ENCODE results near the gene SNX20.

Gene SNX20

GRCh38 chr16:50635505-50636392 is 45.4 kb downstream of the SNX20 start:
- DNase-seq (ENCODE audit: low read depth, low spot score), result no peak

- DNase-seq (ENCODE audit: low read depth, low spot score), result no peak
Measured at GRCh38 chr16:50634947-50635346, 46.2 kb downstream of the SNX20 start.

GRCh38 chr16:50634090-50634489 is 47.0 kb downstream of the SNX20 start:
- no peak for DNase-seq (ENCODE audit: low read depth, low spot score)

DNA sequence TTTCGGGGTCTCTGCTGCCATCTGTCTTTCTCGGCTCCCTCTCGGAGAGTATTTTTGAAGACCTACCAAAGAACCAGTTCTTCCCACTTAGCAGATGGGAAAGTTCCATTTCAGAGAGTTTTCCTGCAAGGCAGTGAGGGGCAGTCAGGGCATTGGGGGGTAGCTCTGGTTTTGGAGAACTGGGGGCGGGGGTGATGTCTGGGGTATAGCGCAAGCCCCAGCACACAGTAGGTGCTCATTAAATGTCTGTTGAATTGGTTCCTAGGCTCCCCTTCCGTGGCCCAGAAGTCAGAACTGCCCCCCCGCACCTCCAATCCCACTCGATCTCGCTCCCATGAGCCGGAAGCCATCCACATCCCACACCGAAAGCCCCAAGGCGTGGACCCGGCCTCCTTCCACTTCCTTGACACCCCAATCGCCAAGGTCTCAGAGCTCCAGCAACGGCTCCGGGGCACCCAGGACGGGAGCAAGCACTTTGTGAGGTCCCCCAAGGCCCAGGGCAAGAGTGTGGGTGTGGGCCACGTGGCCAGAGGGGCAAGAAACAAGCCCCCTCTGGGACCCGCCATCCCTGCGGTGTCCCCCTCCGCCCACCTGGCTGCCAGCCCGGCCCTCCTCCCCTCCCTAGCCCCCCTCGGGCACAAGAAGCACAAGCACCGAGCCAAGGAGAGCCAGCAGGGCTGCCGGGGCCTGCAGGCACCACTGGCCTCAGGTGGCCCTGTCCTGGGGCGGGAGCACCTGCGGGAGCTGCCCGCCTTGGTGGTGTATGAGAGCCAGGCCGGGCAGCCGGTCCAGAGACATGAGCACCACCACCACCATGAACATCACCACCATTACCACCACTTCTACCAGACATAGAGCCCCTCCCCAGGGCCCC is 47.9 kb downstream of the SNX20 start:
- DNase-seq (ENCODE audit: low read depth, low spot score), result no peak

GRCh38 chr16:50631985-50632576 is 49.0 kb downstream of the SNX20 start:
- no peak for DNase-seq (ENCODE audit: low read depth, low spot score)

DNA sequence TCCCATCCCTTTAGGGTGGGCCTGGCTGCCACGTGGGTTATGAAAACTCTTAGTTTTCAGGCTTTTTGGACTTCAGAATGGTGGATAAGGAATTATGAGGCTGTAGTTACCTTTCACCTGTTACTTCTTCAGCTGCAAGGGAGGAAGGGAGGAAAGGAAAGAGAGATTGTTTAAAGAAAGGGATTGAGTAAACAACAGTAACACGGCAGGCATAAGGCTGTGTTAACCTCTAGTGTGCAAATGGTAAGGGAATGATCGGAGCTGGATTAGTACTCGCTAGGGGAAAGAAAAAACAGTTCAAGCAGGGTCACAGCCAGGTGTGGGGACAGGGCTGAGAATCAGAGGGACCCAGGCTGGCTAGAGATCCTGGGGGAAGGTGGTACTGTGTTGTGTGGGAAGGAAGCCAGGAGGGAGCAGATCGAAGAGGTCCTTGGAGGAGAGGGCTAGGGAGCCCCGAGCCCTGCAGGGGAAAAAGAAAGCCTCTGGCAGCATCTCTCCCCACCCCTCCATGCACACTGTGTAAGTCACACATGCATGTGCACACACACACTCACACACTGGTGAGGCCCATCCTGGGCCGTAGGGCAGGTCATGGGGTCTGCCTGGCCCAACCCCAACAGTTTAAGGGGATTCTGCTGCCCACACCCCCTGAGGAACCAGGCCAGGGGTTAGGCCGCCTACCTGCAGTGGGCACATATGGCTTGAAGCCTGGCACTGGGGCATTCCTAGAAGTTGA is 49.7 kb downstream of the SNX20 start:
- DNase-seq (ENCODE audit: low read depth, low spot score), result no peak

- no peak for DNase-seq (ENCODE audit: low read depth, low spot score)
Measured at GRCh38 chr16:50630394-50631020, 50.6 kb downstream of the SNX20 start.

DNA sequence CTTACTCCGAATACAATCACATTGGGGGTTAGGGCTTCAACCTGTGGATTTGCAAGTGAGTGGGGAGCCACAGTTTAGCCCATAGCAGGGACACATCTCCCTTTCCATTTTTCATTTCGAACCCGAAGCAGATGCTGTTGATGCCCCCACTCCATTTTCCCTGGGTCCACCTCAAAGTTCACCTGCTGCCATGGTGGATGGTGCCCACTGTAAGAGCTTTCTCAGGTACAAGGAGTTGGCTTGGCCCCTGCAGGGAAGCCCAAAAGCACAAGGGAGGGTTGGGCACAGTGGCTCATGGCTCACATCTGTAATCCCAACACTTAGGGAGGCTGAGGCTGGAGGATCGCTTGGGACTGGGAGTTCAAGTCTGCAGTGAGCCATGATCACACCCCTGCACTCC is 51.8 kb downstream of the SNX20 start:
- no peak for DNase-seq (ENCODE audit: low read depth, low spot score)

DNA sequence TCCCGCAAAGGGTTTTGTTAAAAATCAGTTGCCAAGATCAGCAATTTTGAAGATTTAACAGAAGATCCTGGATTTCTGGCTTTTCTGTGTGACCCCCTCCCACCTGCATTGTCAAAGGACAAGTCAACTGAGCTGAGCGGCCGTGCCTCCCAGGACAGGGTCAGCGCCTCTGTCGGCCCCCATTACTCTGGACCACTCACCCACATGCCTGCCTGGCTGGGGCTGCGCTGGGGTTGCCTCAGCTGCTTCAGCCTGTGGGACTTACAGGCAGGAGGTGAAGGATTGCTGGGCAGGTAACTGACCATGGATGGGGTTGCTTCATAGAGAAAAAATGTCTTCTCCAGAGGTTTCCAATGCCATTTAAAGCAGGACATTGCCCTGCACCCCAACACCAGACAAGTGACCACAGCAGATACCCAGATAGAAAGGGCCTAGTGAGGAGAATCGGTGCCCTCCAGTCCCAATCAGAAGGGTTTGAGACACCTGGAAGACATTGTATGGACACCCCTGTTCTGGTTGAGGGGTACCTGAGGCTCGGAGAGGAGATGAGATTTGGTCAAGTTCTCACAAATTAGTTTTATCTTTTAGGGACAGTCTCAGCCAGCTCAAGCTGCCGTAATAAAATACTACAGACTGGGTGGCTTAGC is 52.8 kb downstream of the SNX20 start:
- DNase-seq (ENCODE audit: low read depth, low spot score), result no peak

DNA sequence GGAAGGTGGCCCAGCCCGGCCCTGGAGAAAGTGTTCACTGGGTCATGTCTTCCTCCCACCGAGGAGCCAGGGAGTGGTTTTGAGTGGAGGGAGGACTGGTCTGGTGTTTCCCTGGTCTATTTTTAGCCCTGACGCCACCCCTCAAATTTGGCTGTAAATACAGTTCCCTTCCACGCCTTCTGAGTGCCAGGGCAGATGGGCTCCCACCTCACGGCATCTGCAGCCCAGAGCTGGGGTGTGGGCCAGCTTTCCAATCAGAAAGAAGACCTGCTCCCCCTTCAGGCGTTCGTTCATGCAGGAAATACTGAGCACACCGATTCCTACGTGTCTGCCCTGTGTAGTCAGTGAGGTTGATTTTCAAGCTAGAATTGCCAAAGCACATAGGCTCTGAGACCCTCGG is 53.7 kb downstream of the SNX20 start:
- DNase-seq (ENCODE audit: low read depth, low spot score), result no peak

GRCh38 chr16:50626868-50627267 is 54.2 kb downstream of the SNX20 start:
- no peak for DNase-seq (ENCODE audit: low read depth, low spot score)

GRCh38 chr16:50625374-50625773 is 55.7 kb downstream of the SNX20 start:
- DNase-seq (ENCODE audit: low read depth, low spot score), result no peak

DNA sequence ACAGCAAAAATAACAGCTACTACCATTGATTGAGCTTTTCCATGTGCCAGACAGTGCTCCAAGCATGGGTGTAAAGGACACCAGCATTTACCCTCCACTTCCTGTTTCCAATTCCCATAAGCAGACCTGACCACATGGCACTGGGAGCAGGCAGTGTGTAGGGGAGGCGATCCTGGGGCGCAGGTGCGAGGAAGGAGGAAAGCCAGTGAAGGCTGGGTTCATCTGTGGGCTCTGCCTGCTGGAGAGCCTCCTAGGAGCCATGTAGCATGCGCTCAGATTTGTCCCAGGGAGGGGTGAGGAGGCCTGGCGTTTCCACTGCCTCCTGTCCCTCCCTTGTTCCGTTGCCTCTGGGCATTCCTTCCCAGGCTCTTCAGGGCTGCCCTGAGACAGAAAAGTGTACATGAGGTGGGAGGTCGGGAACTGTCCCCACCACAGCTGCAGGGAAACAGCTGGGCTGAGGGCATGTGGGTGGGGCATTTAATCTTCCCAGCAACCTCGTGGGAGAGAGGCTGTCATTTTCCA is 56.6 kb downstream of the SNX20 start:
- DNase-seq (ENCODE audit: low read depth, low spot score), result no peak

GRCh38 chr16:50622643-50623369 is 58.3 kb downstream of the SNX20 start:
- DNase-seq (ENCODE audit: low read depth, low spot score), result no peak

DNA sequence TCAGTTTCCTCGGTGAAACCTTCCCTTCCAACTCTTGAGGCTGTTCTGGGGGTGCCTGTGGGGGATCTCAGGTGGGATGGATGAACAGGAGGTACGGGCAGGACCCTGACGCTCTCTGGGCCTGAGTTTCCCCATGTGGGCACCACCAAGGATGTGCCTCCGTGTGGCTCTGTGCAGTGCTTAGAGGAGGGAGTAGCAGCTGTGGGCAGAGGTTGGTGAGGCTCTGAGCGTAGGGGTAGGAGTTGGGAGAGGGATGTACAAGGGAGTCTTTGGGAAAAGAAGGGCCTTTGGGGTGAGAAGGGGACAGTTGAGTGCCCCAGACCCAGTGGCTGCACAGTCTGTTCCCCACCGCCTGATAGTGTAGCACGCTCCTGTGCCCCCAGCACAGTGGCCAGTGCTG is 59.1 kb downstream of the SNX20 start:
- no peak for DNase-seq (ENCODE audit: low read depth, low spot score)

Data from activated CD4-positive, CD25-positive, alpha-beta regulatory T cell treated with anti-CD3 and anti-CD28 coated beads, Interleukin-2, amount 50 U/mL, for 16 hours (primary cell).